Measurements from ENCODE around the gene NADSYN1.

Gene NADSYN1

GRCh38 chr11:71451596-71452198, 1.3 kb upstream of the NADSYN1 start:
- no peak for ATAC-seq

GRCh38 chr11:71452199-71453036, 585 bp upstream of the NADSYN1 start:
- no peak for ATAC-seq

GRCh38 chr11:71453918-71454304, 908 bp downstream of the NADSYN1 start:
- no peak for ATAC-seq

- no peak for ATAC-seq
Measured at GRCh38 chr11:71454470-71455113, 1.6 kb downstream of the NADSYN1 start.

DNA sequence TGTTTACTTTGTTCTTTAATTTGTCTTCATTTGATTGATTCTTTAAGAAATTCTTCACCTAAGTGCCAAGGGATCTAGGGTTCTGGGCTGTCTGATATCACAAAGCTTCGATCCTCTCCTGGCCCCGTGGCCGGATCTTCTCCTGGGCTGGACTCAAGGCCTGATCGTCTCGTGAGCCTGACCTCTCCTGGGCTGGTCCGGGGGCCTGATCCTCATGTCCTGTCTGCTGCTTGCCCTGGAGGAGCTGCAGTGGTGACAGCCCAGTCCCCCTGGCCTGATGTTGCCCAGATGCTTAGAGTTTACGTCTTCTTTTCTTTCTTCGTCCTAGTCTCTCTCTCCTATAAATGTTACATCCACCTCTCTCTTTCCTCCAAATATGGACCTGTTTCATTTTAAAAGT, 3.3 kb downstream of the NADSYN1 start:
- ATAC-seq: no peak

- no peak for ATAC-seq
Measured at GRCh38 chr11:71456831-71457230, 3.8 kb downstream of the NADSYN1 start.

- no peak for ATAC-seq
Measured at GRCh38 chr11:71458146-71459070, 5.4 kb downstream of the NADSYN1 start.

DNA sequence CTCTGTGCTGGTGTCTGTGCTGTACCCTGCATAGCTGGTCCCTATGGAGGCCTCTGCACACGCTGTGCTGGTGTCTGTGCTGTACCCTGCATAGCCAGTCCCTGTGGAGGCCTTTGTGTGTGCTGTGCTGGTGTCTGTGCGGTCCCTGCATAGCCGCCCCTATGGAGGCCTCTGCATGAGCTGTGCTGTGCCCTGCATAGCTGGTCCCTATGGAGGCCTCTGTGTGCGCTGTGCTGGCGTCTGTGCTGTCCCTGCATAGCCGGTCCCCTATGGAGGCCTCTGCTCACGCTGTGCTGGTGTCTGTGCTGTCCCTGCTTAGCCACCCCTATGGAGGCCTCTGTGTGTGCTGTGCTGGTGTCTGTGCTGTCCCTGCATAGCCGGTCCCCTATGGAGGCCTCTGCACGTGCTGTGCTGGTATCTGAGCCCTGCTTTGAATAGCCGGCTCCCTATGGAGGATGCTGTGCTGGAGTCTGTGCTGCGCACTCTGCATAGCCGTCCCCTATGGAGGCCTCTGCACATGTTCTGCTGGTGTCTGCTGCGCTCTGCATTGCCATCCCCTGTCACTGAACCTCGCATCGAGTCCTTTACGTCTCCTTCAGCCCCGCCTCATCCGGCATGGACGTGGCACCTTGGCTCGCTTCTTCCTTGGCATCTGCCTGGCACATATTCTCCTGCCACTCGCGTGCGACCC, 6.2 kb downstream of the NADSYN1 start:
- no peak for ATAC-seq

DNA sequence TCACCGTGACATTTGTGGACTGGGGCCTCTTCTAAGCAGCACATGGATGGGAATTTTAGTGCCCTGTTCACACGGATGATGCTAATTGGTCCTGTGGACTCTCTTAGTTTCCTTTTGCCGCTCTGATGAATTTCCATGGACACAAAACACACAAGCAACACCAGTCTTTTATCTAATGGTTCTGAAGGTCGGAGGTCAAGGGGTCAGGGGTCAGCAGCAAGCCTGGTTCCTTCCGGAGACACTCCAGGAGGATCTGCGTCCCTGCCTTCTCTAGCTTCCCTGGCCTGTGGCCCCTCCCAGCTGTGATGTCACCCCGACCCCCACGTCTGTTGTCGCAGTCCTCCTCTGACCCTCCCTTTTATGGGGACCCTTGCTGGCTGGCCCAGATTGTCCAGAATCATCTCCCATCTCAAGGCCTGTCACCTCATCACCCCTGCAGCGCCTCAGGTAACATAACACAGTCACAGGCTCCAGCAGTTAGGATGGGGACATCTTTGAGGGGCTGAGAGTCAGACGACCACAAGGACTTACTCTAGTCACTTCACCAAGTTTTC, 6.8 kb downstream of the NADSYN1 start:
- ATAC-seq: no peak

- no peak for ATAC-seq
Measured at GRCh38 chr11:71461696-71462095, 8.7 kb downstream of the NADSYN1 start.

- ATAC-seq: no peak
Measured at GRCh38 chr11:71462726-71463125, 9.7 kb downstream of the NADSYN1 start.

- ATAC-seq: no peak
Measured at GRCh38 chr11:71463331-71464211, 10.6 kb downstream of the NADSYN1 start.

- ATAC-seq: no peak
Measured at GRCh38 chr11:71465054-71465453, 12.1 kb downstream of the NADSYN1 start.

- ATAC-seq: no peak
Measured at GRCh38 chr11:71466358-71466757, 13.4 kb downstream of the NADSYN1 start.

DNA sequence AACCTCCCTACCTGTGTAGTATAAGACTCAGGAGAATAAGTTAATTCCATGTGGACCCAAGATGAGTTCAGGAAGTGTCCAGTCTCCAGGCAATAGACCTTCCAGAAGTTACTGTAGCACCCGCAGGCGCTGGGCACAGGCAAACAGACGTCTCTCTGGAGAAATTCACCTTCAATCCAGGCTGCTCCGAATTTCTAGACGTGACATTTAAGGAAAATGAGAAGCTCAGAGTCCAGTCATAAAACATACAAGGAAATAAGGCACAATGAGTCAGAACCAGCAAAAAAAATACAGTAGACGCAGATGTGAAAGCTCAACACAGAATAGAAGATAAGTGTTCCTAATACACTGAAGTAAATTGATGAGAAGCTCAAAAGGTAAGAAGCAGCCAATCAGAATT, 14.2 kb downstream of the NADSYN1 start:
- ATAC-seq: no peak

- no peak for ATAC-seq
Measured at GRCh38 chr11:71470946-71471345, 17.9 kb downstream of the NADSYN1 start.

DNA sequence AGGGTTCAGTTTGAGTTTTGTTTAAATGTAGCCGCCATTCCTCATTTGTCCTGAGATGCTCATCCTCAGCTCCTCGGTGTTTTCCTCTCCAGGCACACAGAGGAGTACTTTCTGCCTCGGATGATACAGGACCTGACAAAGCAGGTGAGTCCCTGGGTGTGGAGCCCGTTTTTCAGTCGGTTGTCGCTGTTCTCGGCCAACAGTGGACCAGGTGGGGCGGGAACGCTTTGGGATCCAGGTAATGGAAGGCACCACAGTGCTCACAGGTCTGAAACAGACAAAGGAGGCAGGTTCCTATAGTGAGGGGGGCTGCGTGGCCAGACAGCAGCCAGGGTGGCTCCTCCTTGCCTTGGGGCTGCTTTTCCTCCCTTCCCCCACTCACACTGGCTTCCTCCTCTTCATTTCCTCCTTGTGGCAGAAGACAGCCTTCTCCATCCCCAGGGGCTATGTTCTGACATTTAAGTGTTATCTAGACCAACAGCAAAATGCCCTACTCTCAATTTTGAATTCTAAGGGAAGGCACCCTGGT, 19.4 kb downstream of the NADSYN1 start:
- ATAC-seq: no peak

DNA sequence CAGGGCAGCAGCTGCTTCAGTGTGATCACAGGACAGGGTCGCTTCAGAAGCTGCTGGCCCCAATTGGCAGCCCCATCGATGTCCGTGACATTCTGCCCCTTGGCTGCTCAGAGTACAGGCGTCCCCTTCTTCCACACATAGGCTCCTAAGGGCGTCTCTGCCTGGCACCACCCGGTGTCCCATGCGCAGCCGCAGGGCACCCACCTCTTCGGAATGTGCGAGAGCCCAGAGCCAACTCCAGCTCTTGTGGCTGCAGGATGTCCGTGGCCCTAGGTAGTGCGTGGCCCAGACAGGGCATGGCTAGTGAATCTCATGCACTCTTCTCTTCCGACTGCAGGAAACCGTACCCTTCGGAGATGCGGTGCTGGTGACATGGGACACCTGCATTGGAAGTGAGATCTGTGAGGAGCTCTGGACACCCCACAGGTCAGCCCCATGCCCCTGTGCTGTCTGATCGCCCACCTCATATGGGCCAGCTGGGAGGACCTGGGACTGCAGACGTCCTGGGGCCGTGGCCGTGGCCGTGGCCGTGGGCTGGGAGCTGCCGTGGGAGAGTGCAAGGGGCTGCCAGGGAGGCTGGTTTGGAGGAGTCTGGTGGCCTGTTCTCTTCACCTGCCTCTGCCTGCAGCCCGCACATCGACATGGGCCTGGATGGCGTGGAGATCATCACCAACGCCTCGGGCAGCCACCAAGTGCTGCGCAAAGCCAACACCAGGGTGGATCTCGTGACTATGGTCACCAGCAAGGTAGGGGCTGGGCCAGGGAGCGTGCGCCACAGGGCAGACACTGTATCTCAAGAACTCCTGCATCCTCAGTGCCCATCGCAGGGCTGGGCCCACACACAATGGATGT, 20.2 kb downstream of the NADSYN1 start:
- no peak for ATAC-seq

- no peak for ATAC-seq
Measured at GRCh38 chr11:71473793-71474080, 20.7 kb downstream of the NADSYN1 start.
